ENCODE measurements around the gene EVI5L.

DNA sequence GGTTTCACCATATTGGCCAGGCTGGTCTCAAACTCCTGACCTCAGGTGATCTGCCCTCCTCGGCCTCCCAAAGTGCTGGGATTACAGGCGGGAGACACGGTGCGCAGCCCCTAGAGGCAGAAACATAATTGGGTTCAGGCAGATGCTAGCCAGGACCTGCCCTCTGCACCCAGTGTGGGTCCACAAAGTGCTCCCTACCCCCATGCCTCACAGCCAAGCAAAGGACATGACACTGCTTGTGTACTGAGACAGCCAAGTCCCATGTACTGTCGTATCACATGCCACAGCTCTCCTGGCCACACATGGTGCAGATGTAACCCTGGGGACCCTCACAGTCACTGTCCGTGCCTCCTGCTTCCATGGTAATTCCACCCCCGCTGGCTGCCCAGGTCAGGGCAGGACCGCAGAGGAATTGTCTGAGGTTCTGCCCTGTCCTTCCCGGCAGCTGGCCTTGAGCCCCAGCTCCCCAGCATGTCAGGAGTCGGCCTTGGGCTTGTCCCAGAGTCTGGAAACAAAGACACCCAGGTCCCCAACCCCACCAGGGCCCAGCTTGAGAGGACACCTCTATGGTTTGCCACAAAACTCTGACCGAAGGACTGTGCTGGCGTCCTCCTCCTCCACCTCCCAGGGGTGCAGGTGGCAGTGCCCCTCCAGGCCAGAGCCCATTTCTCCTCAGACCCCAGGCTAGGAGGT, 36.5 kb downstream of the EVI5L start:
- TF ChIP-seq CTCF (conservative IDR thresholded peaks at IDR 0.05; ENCODE audit: low read length) (no peak), EZH2phosphoT487 (IDR thresholded peaks at IDR 0.05; ENCODE audit: borderline replicate concordance) (no peak)
